Measurements from ENCODE around the gene ZNHIT3.
"Not testable (repeated sequence)": the region's sequence is repeated elsewhere in the genome, so short reads cannot be mapped to it uniquely, and the experiment has no call there.

ZNHIT3 gene

GRCh38 chr17:36486204-36487194, at the start of gene ZNHIT3:
Gene ZNHIT3 (plus strand): TSS chr17:36486681. CDS start chr17:36486700, 19 bp downstream.
- no peak for FAIRE-seq

- not testable (repeated sequence) for FAIRE-seq
These were observed 44.7 kb upstream of the ZNHIT3 start for GRCh38 chr17:36441792-36442191.

GRCh38 chr17:36443777-36444176, 42.7 kb upstream of the ZNHIT3 start:
- no peak for FAIRE-seq

GRCh38 chr17:36449997-36450396, 36.5 kb upstream of the ZNHIT3 start:
- FAIRE-seq, result not testable (repeated sequence)

- FAIRE-seq, result not testable (repeated sequence)
These were observed 33.6 kb upstream of the ZNHIT3 start for GRCh38 chr17:36452888-36453287.

GRCh38 chr17:36457701-36458100, 28.8 kb upstream of the ZNHIT3 start:
- FAIRE-seq, result not testable (repeated sequence)

GRCh38 chr17:36459045-36459444, 27.4 kb upstream of the ZNHIT3 start:
- FAIRE-seq, result no peak

GRCh38 chr17:36459601-36460000, 26.9 kb upstream of the ZNHIT3 start:
- FAIRE-seq, result no peak

- no peak for FAIRE-seq
These were observed 26.1 kb upstream of the ZNHIT3 start for GRCh38 chr17:36460265-36460937.

- no peak for FAIRE-seq
These were observed 25.0 kb upstream of the ZNHIT3 start for GRCh38 chr17:36461330-36462110.

- no peak for FAIRE-seq
These were observed 22.3 kb upstream of the ZNHIT3 start for GRCh38 chr17:36463916-36464764.

- no peak for FAIRE-seq
These were observed 21.8 kb upstream of the ZNHIT3 start for GRCh38 chr17:36464765-36465088.

- FAIRE-seq, result no peak
These were observed 17.4 kb upstream of the ZNHIT3 start for GRCh38 chr17:36468903-36469635.

- FAIRE-seq, result no peak
These were observed 16.7 kb upstream of the ZNHIT3 start for GRCh38 chr17:36469733-36470132.

- FAIRE-seq, result no peak
These were observed 16.0 kb upstream of the ZNHIT3 start for GRCh38 chr17:36470499-36470898.

GRCh38 chr17:36474571-36474970, 11.9 kb upstream of the ZNHIT3 start:
- no peak for FAIRE-seq

- FAIRE-seq, result no peak
These were observed 11.0 kb upstream of the ZNHIT3 start for GRCh38 chr17:36475346-36475970.

- no peak for FAIRE-seq
These were observed 4.7 kb upstream of the ZNHIT3 start for GRCh38 chr17:36481829-36482228.

- no peak for FAIRE-seq
These were observed 3.6 kb upstream of the ZNHIT3 start for GRCh38 chr17:36482611-36483504.

GRCh38 chr17:36484021-36484420, 2.5 kb upstream of the ZNHIT3 start:
- FAIRE-seq, result not testable (repeated sequence)
